HCEC 1CT (cell line): ENCODE data around the gene ADRM1.

Experiments
- DNase-seq: peaks from one replicate; pipeline ENCODE4 v3.0.0-alpha.2; 2017

ADRM1 gene

GRCh38 chr20:62326959-62327725 is 24.3 kb downstream of the ADRM1 start:
- DNase-seq = no peak

GRCh38 chr20:62327726-62328495 is 25.1 kb downstream of the ADRM1 start:
- DNase-seq = no peak

GRCh38 chr20:62328684-62329388 is 26.0 kb downstream of the ADRM1 start:
- DNase-seq = no peak

GRCh38 chr20:62329389-62330377 is 26.9 kb downstream of the ADRM1 start:
- DNase-seq = no peak

- DNase-seq = no peak
Observed at GRCh38 chr20:62330576-62331317, 27.9 kb downstream of the ADRM1 start.

- no peak for DNase-seq
Observed at GRCh38 chr20:62331347-62331746, 28.6 kb downstream of the ADRM1 start.

- no peak for DNase-seq
Observed at GRCh38 chr20:62332421-62332820, 29.6 kb downstream of the ADRM1 start.

- DNase-seq = no peak
Observed at GRCh38 chr20:62332989-62333819, 30.4 kb downstream of the ADRM1 start.

GRCh38 chr20:62333820-62334595 is 31.2 kb downstream of the ADRM1 start:
- no peak for DNase-seq

- no peak for DNase-seq
Observed at GRCh38 chr20:62334881-62335280, 32.1 kb downstream of the ADRM1 start.

GRCh38 chr20:62335532-62335931 is 32.7 kb downstream of the ADRM1 start:
- no peak for DNase-seq

- no peak for DNase-seq
Observed at GRCh38 chr20:62336329-62336728, 33.5 kb downstream of the ADRM1 start.

- no peak for DNase-seq
Observed at GRCh38 chr20:62336775-62337557, 34.2 kb downstream of the ADRM1 start.

GRCh38 chr20:62337558-62338293 is 34.9 kb downstream of the ADRM1 start:
- DNase-seq = no peak

GRCh38 chr20:62338294-62338620 is 35.5 kb downstream of the ADRM1 start:
- no peak for DNase-seq

- no peak for DNase-seq
Observed at GRCh38 chr20:62339647-62340062, 36.9 kb downstream of the ADRM1 start.

GRCh38 chr20:62342910-62343309 is 40.1 kb downstream of the ADRM1 start:
- DNase-seq = no peak

GRCh38 chr20:62344092-62344491 is 41.3 kb downstream of the ADRM1 start:
- DNase-seq = no peak
